Measurements from ENCODE around the gene CD63.

CD63 gene

DNA sequence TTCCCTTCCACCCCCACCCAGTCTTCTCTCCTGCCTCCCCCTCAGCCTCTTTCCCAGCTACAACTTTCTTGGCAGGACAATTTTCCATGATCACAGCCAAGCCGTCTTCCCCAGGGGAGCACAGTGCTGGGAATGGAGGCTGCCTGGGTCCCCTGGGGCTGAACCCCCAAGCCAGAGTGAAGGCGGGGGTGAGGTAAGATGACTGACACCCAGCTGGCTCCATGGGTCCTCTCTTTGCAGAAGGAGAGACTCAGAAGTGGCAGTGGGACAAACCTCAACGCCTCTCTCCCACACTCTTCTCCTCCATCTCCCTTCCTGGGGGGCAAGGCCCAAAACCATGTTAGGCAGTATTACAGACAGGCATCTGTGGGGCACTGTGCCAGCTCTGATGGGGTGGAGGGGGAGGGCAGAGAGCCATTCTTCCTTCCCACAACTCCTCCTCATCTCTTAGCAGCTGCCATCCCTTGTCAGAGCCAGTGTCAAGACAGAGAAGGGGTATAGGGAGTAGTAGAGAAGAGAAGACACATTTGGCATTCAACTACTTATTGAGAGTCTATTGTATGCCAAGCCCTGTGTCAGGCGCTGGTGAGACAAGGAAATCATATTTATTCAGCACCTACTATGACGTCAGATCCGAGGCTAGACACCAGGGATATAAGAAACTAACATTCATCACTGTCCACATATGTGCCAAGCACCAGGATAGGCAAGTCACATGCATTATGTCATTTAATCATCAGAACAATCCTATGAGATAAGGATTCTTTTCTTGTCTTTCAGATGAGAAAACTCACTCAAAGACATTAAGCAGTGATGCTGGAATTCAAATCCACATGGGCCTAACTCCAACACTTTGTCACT lies 24.7 kb downstream of the CD63 start:
- DNase-seq, result no peak

- no peak for DNase-seq
Observed at GRCh38 chr12:55703288-55703687, 25.5 kb downstream of the CD63 start.

- no peak for DNase-seq
Observed at GRCh38 chr12:55702861-55703260, 25.9 kb downstream of the CD63 start.

DNA sequence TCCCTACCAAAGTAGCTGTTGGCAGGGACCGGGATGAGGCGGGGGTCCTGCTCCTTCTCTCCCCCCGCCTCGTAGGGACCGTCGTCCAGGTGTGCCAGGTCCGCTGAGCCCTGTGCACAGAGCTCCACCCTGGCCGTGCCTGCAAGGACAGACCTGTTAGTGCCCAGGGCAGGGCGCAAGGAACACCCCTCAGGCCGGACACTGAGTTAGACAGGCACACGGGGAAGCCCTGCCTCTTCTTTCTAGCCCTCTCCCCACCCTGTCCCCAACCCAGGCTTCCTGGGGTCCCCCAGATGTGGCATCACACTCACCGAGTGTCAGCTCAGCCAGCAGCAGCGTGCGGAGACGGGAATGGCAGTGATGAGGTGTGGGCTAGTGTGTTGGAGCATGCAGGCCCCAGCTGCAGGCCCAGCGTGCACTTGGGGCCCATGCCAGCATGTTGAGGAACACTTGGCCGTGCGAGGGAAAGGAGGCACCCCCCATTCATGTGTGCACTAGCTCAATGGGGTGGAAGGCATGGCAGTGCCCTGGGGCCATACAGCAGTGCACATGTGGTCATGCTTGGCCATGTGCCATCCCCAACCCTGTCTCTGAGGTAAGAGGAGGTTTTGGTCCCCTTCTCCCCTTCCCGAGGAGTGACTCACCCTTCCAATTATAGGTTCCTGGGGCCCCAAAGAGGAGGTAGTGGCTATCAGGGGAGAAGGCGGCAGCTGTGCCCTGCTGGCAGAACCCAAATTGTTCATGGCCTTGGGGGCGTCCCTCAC lies 28.4 kb downstream of the CD63 start:
- DNase-seq, result peak in 1 of 2 experiments; percentile 3

DNA sequence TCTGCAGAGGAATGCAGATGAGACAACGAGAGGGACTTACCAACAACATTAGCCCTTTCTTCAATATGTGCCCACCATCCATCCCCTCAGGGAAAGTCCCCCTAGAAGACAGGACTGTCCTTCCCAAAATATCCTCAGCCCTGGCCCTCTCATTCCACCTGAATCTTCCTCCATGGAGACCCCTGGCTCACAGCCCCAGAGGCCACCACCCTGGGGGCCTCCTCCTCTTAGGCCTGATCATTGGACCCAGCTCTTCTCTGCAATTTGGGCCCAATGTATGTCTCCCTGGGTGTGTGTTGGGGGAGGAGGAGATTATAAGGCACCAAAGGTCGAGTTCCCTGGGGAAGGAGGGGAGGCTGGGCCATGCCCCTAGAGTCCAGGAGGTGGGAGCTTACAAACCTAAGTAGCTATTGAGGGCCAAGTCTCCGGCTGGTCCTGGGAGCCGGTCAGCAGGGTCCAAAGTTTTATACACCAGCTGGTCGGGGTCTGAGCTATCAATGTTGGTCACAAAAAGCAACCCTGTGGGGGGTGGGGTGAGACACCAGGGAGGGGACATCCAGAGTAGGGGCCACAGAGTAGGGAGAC lies 29.2 kb downstream of the CD63 start:
- DNase-seq, result no peak

GRCh38 chr12:55698965-55699364 lies 29.8 kb downstream of the CD63 start:
- no peak for DNase-seq

DNA sequence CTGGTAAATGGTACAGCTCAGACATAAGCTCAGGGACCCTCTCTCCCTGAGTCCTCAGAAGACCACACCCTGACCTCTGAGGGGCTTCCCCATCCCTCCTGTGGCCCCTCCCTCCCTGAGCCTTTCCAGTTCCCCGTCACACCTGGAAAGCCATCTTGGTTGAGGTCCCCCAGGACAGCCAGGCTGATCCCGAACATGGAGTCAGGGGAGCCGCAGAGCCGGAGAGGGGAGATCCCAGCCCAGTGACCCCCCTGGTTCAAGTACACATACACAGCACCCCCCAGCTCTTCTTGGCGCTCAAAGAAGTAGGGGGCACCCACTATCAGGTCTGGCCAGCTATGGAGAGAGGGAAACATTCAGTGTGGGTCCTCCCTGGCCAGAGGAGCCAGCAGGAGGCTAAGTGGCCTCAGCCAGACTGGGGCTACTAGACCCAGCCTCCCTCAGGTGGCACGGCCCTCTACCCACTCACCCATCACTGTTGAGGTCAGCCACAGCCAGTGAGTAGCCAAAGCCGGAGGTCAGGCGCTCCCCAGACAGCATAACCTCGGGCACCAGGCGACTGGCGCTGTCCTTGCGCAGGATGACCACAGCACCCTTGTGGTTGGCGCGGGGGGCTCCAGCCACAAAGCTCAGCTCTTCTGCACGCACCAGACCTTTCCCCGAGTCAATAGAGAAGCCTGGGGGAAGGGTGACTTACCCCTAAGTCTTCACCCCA lies 30.4 kb downstream of the CD63 start:
- DNase-seq, result no peak

DNA sequence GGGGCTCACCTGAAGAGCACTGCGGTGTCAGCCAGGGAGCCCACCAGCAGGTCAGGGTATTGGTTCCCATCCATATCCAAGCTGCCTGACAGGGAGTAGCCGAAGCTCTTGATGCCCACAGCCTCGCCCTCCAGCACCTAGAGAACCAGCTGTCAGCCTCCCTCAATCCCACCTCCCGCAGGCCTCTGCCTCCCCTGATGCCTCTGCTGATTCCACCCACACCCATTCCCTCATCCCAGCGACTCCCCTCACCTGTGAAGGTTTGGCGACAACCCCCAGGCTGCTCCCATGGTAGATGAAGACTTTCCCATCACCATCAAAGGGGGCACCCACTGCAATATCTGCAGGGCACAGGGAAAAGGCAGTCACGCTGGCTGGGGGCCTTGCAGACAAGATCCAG lies 31.1 kb downstream of the CD63 start:
- DNase-seq, result no peak

DNA sequence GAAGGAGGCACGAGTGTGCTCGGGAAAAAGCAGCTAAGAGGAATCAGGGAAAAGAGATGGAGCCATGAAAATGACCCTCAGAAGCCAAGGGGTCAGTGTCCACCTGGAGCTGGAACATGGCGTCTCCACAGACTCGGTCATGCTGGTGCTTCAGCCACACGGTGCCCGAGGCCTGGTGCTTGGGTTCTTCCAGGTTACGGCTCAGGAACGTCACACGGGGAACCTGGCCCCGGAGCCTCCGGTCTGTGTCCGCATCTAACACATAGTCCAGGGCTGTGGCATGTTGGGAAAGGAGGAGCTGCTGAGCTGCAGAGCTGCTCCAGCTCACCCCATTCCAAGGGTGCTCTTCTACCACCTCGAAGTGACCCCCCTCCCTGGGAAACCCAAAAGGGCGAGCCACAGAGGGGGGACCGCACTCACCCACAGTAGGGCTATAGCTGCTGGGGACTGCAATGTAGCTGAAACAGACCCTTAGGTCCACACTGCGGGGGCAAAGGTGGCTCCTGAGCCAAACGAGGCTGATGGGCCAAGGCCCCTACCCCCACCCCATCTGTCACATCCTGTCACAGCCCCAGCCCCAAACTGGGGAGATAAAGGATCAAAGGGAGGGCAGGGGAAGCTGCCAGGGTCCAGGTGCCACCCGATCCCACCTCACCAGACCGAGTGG lies 31.9 kb downstream of the CD63 start:
- no peak for DNase-seq

DNA sequence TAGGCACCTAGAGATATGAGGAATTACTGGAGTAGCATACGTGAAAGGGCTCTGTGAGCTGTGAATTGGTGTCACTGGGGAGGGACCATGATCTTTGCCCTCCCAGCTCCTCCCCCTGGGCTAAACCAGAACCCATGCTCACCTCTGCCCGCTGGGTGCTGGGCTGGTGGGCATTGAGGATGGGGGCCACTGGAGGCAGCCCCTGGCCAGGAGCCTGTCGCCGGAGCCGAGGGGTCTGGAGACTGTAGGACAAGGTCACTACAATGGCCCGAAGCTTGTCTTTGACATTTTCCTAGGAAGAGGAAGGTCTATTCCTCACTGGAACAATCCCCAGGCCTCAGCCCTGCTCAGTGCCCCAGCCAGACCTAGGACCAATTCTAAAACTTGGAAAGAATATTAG lies 32.7 kb downstream of the CD63 start:
- DNase-seq, result no peak

- no peak for DNase-seq
Observed at GRCh38 chr12:55695349-55695748, 33.5 kb downstream of the CD63 start.

- DNase-seq, result no peak
Observed at GRCh38 chr12:55694651-55695050, 34.2 kb downstream of the CD63 start.

DNA sequence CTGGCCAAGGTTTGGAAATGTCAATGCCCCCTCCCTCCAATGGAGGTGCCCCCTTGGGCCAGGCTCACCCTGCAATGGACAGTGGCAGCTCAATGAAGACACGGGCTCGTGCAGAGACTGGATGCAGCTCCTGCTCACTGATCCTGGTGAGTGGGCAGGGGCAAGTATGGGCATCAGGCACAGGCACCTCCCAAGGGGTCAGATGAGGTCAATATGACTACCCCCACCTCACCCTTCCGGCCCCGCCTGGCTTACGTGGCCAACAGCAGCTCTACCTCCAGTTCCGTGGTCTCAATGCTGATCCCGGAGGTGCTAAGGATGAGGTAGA lies 34.7 kb downstream of the CD63 start:
- no peak for DNase-seq

DNA sequence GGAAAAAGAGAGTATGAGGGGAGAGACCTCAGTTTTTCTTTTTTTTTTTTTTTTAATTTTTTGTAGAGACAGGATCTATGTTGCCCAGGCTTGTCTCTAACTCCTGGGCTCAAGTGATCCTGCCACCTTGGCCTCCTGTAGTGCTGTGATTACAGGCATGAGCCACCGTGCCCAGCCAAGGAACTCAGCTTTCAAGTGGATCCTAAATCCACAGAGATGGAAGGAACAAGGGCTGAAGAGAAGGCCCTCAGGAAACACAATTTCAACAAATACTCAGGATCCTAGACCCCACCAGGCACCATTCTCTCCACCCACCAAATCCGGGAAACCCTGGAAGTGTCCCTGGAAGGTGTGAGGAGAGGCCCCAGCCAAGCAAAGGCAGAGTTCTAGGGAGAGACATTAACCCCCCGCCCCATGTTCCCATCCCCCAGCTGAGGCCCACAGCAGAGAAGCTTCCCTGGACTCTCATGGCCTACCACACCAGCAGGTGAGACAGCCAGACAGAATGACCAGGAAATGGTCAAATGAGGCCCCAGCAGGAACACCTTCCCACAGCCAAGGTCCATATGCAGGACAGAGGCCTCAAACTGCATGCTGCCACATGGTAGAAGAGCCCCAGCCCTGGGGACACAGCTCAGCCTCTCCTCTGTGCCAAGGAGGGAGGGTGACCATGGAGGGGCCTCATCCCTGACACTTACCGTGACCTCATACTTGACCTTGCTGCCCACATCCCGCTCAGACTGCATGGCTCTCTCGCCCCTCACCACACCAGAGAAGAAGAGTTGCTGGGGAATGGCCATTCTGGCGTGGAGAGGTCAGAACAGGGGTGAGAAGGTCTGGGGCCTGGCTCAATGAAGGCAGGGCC lies 35.3 kb downstream of the CD63 start:
- DNase-seq, result no peak

GRCh38 chr12:55692631-55693322 lies 36.0 kb downstream of the CD63 start:
- DNase-seq, result no peak

DNA sequence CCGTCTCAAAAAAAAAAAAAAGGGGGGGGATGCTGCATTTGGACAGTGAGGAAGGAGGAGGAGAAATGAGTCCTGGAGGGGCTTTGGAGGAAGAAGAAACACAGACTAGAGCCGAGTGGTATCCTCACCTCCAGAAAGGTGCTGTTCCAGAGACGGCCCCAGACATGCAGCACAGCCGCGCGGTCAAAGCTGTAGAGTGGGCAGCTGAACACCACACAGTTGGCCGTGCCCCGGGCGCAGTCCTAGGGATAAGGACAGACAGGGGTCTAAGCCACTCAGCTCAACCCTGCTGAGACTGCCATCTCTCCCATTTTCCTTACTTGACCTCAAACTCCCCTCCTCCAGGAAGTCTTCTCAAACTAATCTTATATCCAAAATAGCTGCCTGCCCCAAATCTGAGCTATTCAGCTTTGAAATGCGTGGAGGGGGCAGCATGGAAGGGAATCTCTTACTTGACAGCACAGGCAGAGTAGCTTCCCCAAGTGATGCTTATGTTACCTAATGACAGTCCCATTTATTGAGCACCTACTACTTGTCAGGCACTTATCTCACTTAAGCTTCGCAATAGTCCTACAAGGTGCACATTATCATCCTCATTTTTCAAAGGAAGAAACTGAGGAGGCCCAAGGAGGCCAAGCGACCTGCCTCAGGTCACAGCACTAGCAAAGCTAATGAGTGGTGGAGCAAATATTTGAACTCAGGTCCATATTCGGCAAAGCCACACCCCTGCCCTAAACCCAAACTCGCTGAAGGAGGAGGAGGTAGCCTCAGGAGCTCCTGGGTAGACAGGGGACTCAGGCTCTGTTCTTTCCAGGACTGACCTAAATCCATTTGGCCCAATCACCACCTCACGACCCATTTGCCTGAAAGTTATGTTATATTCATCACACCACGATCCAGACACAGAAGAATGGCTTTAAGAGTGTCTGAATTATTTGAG lies 39.8 kb downstream of the CD63 start:
- no peak for DNase-seq

DNA sequence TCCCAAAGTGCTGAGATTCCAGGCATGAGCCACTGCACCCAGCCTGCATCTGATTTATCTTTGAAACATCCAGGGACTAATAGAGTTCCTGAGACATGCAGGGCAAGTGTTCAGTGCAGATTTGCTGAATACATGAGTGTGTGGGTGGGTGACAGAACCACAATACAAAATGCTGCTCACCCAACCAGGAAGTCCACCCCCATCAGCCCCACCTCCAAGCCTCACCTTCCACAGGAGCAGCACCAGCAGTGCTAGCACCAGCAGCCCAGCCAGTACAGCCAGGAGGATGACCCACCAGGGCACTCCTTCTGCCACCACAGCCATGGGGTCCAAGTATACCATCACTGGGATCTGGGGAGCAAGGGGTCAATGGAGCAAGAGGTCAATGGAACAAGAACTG lies 41.1 kb downstream of the CD63 start:
- no peak for DNase-seq

DNA sequence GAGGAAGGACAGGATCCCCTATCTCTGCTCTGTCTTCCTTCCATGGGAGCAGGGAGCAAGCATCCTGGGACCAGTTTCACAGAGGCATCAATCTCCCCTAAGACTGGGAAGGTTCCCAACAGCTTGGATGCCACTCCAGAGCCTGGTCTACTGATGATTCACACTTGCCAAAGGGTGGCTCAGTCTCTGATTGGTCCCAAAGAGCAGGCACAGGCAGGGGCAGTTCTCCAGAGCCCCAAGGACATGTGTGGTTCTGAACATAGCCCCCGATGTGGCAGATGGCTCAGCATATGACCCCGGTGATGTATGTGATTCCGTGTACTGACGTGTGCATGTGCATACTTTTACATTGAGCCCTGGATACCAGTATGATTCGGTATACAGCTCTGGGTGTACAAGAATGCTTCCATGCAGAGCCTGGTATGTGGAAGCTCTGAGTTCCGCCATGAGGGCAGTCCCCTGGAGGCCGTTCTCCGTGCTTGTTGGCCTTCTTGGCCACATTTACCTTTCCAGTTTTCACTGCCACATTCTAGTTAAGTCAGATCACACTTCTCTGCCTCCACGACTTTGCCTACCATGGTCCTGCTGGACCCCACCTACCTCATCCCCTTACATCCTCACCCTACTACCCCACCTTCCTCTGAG lies 42.3 kb downstream of the CD63 start:
- no peak for DNase-seq

DNA sequence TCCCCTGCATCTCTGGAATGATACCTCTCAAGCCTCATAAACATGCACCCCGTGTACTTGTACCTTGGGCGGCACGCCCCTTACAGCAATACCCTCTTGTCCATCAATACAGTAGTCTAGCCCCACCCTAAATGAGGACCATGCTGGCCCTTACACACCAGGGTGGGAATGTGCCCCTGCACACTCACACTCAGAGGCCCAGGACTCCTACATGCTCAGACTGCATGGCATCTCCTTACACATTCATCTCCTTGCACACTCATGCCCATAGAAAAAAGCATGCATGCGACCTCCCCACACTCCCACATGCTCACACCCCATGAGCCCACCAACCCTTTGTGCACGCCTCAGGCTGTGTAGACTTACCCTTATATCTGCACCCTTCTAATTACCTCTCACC lies 43.1 kb downstream of the CD63 start:
- DNase-seq, result no peak
